GM19023 (cell line): Measurements from ENCODE around the gene SLC47A2.
"Not testable (repeated sequence)": the region's sequence is repeated elsewhere in the genome, so short reads cannot be mapped to it uniquely, and the experiment has no call there.

Source experiments
- ATAC-seq: cut with Tn5 transposase; IDR thresholded peaks from one replicate; pipeline ENCODE4 v1.9.1; 2021; ENCODE audit warnings: mild to moderate bottlenecking, moderate library complexity; ENCODE audit not compliant: unreplicated experiment

Gene SLC47A2, protein sequence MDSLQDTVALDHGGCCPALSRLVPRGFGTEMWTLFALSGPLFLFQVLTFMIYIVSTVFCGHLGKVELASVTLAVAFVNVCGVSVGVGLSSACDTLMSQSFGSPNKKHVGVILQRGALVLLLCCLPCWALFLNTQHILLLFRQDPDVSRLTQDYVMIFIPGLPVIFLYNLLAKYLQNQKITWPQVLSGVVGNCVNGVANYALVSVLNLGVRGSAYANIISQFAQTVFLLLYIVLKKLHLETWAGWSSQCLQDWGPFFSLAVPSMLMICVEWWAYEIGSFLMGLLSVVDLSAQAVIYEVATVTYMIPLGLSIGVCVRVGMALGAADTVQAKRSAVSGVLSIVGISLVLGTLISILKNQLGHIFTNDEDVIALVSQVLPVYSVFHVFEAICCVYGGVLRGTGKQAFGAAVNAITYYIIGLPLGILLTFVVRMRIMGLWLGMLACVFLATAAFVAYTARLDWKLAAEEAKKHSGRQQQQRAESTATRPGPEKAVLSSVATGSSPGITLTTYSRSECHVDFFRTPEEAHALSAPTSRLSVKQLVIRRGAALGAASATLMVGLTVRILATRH

DNA sequence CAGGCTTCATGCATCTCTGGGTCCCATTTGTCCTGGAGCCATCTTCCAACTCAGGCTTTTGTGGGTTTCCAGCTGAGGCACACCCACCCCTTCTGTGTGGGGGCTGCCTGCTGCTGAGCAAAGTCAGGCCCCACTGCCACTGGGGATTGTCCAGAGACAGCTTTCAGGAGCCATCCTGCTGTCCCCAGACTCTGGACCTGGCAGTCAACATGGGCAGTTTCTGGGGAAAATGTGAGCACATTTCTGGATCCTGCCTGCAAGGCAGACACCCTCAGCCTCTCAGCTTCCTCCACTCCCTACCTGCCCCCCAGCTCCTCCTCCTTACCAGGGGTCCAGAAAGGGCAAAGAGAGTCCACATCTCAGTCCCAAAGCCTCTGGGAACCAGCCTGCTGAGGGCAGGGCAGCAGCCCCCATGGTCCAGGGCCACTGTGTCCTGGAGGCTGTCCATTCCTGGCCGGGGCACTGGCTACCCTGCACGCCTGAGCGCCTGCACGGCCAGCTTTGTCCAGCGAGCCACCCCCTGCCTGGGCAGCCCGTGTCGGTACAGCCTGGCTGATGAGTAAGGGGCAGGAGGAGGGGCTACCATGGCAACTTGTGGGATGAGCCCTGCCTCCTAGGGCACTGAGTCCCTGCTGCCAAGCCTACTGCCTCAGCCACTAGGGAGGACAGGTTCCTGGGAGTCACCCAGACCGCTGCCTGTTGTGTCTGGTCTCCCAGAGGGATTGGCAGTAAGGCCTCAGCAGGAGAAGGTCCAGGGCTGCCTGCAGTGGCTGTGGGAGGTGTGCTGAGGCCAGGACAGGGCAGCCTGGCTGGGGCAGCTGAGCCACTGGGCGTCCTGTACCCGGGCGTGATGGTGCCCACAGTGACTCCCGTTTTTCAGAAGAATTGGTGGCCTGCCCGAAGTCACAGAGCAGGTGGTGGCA lies at the start of gene SLC47A2:
Gene SLC47A2, minus strand, starts transcription at position 477 of the 923 bp plus-strand sequence. Its CDS starts 29 bp downstream, at position 448.
- ATAC-seq = no peak

DNA sequence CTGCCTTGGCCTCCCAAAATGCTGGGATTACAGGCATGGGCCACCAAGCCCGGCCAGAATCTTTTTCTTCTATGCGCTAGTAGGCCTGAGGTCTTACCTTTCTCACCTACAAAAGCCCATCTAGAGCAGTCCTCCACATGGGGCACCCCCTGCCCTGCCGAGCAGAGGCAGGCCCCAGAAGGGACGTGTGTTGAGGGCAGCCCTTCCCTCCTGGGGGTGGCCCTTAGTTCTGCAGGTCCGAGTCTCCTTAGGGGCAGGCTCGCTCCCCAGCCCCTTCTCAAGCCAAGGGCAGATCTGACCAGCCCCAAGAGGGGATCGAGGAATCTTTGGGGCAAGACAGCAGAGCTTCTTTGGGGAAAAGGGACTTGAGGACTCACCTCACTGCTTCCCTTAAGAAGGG lies 49.6 kb upstream of the SLC47A2 start:
- ATAC-seq = no peak

DNA sequence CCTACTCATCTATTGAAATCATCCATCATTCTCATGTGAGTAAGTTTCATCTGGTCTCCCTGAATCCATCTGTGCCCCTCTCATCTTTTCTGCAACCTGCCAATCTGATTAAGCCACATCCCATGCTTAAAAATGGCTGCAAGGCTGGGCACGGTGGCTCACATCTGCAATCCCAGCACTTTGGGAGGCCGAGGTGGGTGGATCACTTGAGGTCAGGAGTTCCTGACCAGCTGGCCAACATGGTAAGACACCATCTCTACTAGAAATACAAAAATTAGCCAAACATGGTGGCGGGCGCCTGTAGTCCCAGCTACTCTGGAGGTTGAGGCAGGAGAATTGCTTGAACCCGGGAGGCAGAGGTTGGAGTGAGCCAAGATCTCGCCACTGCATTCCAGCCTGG lies 47.6 kb upstream of the SLC47A2 start:
- not testable (repeated sequence) for ATAC-seq

DNA sequence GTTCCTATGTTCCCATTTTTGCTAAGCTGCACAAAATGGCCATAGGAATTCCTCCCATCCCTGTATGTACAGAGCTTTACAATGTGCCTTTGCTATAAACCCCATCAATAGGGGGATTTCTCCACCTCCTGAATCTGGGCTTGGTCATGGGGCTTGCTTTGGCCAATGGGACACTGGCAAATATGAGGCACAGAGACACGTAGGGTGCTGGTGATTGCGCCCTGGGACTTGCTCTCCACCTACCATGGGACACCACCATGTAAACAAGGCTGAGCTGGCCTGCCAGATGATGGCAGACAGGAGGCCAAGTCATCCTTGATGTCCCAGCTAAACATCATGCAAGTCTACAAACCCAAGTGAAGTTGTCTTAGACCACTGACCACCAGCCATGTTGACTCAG lies 47.0 kb upstream of the SLC47A2 start:
- ATAC-seq = no peak

DNA sequence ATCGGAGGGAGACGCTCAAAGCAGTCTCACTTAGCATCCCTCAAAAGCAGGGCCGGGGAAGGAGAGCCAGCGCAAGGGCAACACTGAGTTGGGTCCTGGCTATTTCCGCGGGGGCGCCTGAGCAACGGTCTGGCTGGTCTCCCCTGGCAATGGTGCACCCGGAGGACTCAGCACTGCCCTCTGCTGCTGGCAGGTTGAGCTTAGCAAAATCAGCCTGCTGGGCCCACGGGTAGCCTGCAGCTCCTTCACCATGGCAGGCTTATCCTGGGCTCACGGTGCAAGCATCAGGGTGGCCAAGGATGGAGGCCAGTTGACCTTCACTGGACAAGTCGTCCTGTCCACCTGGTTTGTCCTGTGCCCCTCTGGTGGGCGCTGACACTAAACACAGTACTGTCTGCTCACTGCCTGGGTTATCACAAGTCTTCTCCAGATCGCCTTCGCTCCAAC lies 46.2 kb upstream of the SLC47A2 start:
- ATAC-seq = no peak

DNA sequence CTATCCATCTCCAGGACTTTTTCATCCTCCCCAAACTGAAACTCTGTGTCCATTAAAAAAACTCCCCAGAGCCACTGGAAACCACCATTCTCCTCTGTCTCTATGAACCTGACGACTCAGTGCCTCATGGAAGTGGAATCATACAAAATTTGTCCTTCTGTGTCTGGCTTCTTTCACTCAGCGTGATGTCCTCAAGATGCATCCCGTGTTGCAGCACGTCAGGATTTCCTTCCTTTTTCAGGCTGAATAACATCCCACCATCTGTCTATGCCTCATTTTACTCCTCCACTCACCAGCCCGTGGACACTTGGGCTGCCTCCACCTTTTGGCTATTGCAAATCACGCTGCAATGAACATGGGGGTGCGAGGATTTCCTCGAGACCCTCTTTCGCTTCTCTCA lies 44.4 kb upstream of the SLC47A2 start:
- ATAC-seq = no peak

DNA sequence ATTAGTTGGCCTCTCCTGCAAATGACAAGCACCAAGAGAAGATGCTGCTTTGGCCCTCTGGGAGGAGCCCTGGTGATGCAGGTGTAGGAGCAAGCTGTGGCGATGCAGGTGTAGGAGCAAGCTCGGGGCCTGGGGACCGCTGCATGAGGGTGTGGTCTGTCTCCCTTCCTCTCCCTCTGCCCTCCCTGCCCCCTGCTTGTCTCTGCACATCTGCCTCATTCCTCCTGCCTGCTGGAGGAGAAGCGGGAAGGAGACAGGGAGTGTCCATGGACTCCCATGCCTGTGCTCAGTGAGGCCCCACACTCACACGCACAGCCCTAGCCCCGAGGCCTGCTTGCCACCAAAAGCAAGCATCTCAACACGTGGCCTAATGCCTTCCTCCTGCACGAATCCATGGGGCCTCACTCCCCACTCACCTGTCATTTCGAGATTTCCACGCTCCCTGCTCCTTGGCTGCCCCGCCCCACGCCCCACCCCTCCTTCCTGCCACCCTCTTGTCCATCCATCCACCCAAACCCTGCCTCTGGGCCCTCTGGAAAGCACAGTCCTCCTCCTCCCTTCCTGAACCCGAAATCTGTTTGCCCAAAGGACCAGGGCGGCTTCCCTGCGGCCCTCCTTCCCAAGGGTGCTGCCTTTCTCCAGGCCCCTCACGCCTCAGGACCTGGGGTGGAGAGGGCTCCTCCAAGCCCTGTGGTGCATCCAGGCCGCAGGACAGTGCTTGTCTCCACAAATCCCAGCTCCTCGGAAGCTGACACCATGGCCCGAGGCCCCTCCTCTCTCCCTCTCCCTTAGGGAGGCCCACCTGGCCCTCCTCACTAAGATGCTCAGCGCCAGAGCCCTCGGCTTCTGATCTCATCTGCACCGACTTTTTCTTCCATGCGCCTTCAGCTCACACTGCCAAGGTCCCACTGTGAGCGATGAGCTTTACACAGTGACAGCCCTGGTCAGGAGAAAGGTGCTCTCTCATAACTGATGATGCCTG lies 43.5 kb upstream of the SLC47A2 start:
- ATAC-seq = no peak

DNA sequence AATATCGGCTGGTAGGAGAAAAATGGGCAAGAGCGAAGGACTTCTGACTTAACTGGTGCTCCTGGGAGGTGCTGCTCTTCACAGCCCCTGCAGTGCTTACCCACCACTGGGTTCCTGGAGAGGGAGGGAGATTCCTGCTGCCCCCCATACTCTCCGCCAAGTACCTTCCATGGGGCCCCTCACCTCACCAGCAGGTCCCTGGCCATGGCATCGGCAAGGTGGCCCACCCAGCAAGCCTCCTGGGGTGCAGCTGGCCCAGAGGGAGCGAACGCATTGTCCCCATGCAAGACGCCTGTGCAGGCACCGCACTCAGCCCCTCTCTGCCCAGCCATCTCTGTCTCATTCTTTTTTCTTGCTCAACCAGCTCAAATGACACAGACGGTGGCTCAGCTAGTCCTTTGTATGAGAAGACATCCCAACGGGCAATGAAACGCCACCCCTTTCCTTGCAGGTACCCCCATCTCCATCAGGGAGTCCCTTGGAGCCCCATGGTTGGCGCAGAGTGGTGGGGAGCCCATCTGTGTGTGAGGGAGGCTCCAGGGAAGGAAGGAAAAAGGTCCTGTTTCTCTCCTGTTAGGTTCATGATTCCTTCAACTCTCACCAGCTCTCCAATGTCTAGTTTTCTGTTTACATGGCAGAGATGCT lies 41.3 kb upstream of the SLC47A2 start:
- ATAC-seq = no peak

DNA sequence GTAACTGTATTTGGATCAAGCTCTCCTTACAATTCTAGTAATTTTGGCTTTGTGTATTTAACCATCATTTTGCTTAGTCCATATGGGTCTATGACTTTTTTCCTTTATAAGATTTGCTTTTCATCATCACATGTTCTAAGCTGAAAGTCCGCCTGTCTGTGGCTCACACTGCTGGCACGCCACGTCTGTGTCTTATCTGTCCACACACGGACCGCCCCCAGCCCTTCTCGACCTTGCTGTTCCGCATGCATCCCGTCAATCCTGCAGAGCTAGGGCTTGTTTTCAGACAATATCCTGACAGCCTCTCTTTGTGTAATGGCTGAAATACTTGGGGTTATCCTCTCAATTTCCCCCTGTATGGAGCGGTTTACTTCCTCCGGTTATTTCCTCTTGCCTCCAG lies 40.2 kb upstream of the SLC47A2 start:
- no peak for ATAC-seq

DNA sequence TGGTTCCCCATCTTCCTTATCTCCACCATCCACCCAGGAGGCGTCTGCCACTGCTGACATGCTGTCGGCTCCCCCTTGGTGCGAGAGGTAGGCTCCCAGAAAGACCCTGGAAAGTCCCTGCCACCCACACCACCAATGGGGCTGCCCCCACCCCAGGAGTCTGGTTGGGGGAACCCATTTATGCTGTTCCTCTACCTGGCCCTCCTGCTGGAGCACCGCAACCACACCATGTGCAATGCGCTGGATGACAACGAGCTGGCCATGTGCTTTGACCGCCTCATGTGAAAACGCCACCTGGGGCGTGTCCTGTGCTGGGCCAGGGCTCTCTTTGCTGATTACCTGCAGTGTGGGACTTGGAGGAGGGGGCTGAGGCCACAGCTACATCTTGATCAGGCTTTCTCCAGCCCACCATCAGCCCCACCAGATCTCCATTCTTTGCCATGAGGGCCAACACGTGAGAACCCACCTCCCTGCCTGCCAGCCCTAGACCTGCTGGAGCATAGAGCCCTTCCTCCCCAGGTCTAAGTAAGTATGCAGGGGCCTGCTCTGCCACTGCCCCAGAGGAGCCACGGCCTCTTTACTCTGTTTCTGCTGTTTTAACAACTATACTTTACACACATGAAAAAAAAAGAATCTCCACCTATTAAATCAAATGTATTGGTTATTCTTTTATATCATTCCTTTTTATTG lies 39.6 kb upstream of the SLC47A2 start:
- ATAC-seq = peak; percentile 50

DNA sequence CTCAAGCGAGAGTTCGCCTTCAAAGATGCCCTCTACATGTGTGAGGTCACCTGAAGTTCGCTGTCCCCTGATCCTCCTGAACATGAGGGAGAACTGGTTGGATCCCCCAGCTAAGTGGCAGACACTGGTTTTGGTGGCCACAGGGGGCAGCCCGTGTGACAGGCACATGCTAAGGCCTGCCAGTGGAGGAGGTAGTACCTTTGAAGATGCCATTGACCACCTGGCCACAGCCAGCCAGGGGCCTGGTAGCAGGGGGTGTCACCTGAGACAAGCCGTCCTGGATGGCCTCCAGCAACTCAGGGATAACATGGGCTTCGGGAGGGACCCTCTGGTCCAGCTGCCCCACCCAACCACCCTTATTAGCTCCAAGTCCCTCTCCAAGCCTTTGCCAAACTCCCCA lies 39.0 kb upstream of the SLC47A2 start:
- ATAC-seq = no peak

DNA sequence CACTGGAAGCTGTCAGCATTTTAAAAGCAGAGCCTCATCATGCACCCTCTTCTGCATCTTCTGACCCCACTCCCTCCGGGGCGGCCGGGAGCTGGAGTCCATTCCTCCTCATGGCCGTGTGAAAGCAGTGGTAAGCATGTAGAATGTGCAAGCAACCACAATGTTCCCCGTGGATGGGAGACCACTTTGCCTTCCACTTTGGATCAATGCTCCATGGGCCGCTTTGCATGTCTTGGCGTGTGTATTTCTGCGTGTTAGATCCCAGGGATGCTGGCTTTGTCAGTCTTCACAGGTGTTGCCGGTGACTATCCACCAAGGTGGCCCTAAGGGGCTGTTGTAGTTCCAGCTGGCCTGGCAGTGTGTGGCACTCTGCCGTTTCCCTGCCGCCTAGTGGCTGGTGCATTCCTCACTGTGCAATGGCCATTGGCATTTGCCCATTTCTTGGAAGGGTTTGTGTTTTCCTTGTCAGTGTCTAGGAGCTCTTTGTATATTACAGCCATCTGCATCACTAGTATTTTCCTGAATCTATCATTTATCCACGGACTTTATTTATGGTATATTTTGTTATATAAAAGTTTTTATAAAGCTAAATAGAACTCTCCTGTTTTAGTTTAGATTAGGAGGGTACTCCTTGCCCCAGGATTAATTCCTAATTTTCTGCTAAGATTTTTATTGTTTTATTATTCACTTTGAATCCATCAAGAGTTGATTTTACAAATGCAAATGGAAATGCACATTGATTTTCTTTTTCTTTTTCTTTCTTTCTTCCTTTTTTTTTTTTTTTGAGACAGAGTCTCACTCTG lies 37.5 kb upstream of the SLC47A2 start:
- no peak for ATAC-seq

DNA sequence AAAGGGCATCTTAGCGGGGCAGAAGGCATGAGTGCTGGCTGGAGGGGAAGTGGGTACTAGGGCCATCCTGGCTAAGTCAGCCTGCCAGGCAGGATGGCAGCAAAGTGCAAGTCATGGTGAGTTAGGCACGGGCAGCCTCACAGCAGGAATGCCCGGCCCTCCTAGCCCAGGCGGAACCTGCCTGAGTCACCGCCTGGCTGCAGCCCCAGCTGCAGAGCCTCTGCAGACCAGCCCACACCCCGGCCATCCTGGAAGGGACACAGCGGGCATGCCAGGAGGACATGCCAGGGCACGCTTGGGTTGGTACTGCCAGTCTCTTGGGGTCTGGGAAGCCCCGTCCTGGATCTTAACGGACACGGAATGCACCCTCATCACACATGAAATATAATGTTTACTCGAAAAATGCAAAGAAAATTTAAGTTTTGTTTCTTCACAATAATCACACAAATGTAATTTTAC lies 36.7 kb upstream of the SLC47A2 start:
- no peak for ATAC-seq

DNA sequence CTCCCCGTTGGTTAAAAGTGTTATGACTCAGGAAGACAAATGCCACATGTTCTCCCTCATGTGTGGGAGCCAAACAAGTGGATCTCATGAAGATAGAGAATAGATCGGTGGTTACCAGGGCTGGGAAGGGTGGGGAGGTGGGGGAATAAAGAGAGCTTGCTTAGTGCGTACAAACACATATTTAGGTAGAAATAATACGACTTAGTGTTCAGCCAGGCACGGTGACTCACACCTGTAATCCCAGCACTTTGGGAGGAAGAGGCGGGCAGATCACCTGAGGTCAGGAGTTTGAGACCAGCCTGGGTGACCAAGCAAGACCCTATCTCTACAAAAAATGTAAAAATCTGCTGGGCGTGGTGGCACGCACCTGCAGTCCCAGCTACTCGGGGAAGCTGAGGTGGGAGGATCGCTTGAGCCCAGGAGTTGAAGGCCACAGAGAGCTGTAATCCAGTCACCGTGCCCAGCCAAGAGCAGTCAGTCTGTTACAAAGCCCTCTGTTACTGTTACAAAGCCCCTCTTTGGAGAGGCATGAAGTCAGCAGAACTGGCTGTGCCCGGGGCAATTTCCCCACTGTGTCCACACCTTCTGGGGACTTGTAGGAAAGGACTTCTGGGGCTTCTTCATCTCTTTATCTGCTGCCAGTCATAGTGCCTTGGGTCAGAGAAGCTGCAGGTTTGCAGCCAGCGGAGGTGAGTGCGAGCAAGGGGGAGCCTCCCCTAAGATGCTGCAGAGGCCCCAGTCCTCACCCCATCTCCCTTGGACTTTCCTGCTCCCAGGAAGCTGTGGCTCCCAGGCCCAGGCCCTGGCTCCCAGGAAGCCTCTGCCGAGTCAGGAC lies 36.0 kb upstream of the SLC47A2 start:
- no peak for ATAC-seq

DNA sequence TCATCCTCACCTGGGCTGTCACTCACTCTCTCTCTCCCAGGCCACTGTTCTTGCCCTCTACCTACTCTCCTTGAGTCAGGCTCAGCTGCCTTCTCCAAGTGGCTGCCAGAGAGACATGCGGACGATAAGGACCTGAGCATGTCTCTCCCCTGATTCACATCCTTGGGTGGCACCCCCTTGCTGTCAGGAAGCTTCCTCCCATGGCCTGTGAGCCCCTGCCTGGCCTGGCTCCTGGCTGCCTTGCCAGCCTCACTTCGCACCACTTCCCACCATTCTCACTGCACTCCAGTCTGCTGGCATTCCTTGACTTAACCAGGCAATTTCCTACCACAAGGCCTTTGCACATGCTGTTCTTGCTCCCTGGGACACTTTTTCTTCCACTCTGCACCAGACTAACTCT lies 34.5 kb upstream of the SLC47A2 start:
- ATAC-seq = no peak

DNA sequence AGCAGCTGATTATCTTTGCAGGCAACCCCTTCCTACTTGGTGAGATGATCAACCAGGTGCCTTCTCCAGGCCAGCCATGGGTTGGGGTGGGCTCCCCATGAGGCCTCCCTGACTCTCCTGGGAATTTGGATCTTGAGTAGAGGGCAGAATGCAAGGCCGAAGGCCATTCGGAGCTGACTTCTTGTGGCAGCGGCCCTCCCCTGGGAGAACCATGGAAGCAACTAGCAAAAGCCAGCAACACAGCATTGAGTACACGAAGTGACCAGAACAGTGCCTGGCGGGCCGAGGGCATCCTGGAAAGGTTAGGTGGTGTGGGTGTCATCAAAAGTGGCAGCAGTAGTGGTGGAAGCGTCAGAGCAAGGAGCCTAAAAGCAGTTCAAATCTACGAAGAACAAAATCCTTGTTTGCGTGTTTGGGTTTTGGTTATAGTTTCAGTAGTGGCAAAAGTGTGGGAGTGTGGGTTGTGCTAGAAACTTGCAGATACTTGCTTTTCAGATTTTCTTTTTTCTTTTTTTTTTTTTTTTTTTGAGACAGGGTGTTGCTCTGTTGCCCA lies 33.7 kb upstream of the SLC47A2 start:
- ATAC-seq = no peak

DNA sequence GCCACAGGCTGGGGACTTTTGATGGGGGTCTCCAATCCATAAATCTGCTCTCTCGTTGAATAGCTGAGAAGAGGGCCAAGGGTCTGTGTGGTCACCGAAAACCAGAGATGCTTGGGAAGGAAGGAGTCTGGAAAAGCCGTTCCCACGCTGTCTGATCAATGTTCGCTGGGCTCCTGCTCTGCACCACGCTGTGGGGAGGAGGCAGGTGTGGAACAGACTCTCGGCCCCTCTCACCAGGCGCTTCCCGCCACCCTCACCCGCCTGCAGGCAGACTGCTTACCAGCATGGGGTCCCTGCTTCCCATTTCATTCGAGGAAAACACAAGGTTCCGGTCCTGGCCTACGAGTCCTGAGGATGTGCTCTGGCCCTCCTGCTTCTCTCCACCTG lies 32.4 kb upstream of the SLC47A2 start:
- ATAC-seq = no peak
